ENCODE data around the gene GTF2A1. TPM values are rescaled to one million over a fixed set of nuclear protein-coding genes. Genes with fewer than 3 reads are reported as not detected.
"Not testable (repeated sequence)": the region's sequence is repeated elsewhere in the genome, so short reads cannot be mapped to it uniquely, and the experiment has no call there.

Gene GTF2A1
- total RNA-seq, 1 donor from 2014 or later: 41.0 TPM

DNA sequence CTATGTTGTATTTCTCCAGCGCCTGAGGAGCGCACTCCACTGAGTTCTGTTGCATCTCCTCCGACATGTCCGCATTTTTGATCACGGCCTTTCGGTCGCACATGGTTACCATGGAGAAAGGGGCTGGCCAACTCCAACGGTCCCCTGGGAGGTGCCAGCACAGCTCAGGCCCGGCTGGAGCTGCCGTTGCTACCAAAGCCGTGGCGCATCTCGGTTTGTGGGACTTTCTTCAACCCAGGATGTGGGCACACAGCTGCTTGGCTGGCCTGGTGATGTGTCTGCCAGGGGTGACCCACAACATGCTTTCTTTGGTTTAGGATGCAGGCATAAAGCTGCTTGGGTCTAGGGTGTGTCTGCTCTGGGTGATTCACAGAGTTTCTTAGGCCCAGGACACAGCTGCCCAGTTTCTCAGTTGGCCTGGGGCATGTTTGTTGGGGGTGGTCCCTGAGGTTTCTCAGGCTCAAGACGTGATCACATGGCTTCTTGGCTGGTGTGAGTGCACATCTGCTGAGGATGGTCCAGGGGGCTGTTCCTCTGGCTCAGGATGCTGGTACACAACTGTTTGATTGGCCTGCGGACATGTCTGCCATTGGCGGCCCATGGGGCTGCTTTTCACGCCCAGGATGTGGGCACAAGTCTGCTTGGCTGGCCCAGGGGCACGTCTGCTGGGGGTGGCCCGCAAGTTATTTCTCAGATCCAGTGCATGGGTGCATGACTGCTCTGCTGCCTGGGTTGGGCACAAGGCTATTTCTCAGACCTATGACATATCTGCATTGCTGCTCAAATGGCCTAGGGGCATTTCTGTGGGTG is 25.9 kb upstream of the GTF2A1 start:
- Mint-ChIP-seq H3K36me3 (ENCODE audit: low read depth) (no peaks in the 10 kb centered on the region), H3K4me1 (ENCODE audit: low read depth) (no peaks in the 10 kb centered on the region), H3K27ac (no peak overlapping the region), H3K27me3 (ENCODE audit: insufficient read depth) (peaks cover 6% of the 10 kb centered on the region), H3K4me3 (no peak overlapping the region), H3K9me3 (peaks cover 16% of the 10 kb centered on the region)
- DNase-seq (ENCODE audit: low spot score): no peak
- intact Hi-C loops (cut with micrococcal nuclease): no loop called here

DNA sequence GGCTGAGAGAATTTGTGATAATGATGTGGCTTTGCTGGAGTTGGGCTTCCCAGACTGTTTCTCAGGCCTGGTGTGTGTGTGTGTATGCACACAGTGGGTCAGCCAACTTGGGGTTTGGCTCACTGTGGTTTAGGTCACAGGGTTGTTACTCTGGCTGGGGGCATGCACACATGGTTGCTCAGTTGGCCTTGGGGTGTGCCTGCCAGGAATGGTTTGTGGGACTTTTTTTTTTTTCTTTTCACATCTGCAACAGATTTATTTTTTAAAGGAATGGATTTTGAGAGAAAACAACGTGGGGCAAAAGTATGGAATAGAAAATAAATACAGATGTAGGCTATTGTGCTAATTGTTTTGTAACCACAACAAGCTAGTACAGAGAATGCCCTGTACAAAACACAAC is 25.0 kb upstream of the GTF2A1 start:
- H3K4me1 Mint-ChIP-seq (ENCODE audit: low read depth): no peaks in the 10 kb centered on the region
- H3K36me3 Mint-ChIP-seq (ENCODE audit: low read depth): no peaks in the 10 kb centered on the region
- DNase-seq (ENCODE audit: low spot score): no peak
- no peak overlapping the region for H3K27ac Mint-ChIP-seq
- H3K4me3 Mint-ChIP-seq: no peak overlapping the region
- peaks cover 10% of the 10 kb centered on the region for H3K27me3 Mint-ChIP-seq (ENCODE audit: insufficient read depth)
- intact Hi-C loops (cut with micrococcal nuclease): no loop called here
- H3K9me3 Mint-ChIP-seq: peaks cover 16% of the 10 kb centered on the region

- Mint-ChIP-seq H3K9me3 (peaks cover 16% of the 10 kb centered on the region), H3K27me3 (ENCODE audit: insufficient read depth) (peaks cover 13% of the 10 kb centered on the region)
- H3K36me3 Mint-ChIP-seq (ENCODE audit: low read depth); H3K27ac Mint-ChIP-seq; H3K4me1 Mint-ChIP-seq (ENCODE audit: low read depth); DNase-seq (ENCODE audit: low spot score); H3K4me3 Mint-ChIP-seq; intact Hi-C loops (cut with micrococcal nuclease): not testable (repeated sequence)
These were observed 23.7 kb upstream of the GTF2A1 start for GRCh38 chr14:81244431-81244830.

- DNase-seq (ENCODE audit: low spot score): no peak
- H3K36me3 Mint-ChIP-seq (ENCODE audit: low read depth): no peaks in the 10 kb centered on the region
- intact Hi-C loops (cut with micrococcal nuclease): no loop called here
- peaks cover 13% of the 10 kb centered on the region for H3K27me3 Mint-ChIP-seq (ENCODE audit: insufficient read depth)
- H3K9me3 Mint-ChIP-seq: peaks cover 16% of the 10 kb centered on the region
- H3K27ac Mint-ChIP-seq: no peak overlapping the region
- no peak overlapping the region for H3K4me3 Mint-ChIP-seq
- H3K4me1 Mint-ChIP-seq (ENCODE audit: low read depth): no peaks in the 10 kb centered on the region
These were observed 22.7 kb upstream of the GTF2A1 start for GRCh38 chr14:81243499-81243898.

DNA sequence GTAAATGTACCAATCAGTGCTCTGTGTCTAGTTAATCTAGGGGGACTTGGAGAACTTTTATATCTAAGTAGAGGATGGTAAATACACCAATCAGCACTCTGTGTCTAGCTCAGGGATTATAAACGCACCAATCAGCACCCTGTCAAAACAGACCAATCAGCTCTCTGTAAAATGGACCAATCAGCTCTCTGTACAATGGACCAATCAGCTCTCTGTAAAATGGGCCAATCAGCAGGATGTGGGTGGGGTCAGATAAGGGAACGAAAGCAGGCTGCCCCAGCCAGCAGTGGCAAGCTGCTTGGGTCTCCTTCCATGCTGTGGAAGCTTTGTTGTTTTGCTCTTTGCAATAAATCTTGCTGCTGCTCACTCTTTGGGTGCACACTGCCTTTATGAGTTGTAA is 16.1 kb upstream of the GTF2A1 start:
- H3K4me1 Mint-ChIP-seq (ENCODE audit: low read depth); H3K36me3 Mint-ChIP-seq (ENCODE audit: low read depth); H3K27me3 Mint-ChIP-seq (ENCODE audit: insufficient read depth); H3K27ac Mint-ChIP-seq; intact Hi-C loops (cut with micrococcal nuclease); H3K4me3 Mint-ChIP-seq; H3K9me3 Mint-ChIP-seq; DNase-seq (ENCODE audit: low spot score): not testable (repeated sequence)

DNA sequence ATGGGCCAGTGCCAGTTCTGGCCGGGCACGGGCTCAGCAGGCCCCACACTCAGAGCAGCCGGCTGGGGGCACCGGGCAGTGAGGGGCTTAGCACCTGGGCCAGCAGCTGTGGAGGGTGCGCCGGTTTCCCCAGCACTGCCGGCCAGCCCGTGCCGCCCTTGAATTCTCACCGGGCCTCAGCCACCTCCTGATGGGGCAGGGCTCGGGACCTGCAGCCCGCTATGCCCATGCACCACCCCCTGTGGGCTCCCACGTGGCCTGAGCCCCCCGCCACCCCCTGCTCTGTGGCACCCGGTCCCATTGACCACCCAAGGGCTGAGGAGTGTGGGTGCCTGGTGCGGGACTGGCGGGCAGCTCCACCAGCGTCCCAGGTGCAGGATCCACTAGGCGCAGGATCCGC is 15.4 kb upstream of the GTF2A1 start:
- no peak for DNase-seq (ENCODE audit: low spot score)
- intact Hi-C loops (cut with micrococcal nuclease): no loop called here
- H3K36me3 Mint-ChIP-seq (ENCODE audit: low read depth): no peaks in the 10 kb centered on the region
- no peaks in the 10 kb centered on the region for H3K9me3 Mint-ChIP-seq
- H3K4me1 Mint-ChIP-seq (ENCODE audit: low read depth): no peaks in the 10 kb centered on the region
- H3K4me3 Mint-ChIP-seq: no peak overlapping the region
- H3K27me3 Mint-ChIP-seq (ENCODE audit: insufficient read depth): peaks cover 5% of the 10 kb centered on the region
- no peak overlapping the region for H3K27ac Mint-ChIP-seq

DNA sequence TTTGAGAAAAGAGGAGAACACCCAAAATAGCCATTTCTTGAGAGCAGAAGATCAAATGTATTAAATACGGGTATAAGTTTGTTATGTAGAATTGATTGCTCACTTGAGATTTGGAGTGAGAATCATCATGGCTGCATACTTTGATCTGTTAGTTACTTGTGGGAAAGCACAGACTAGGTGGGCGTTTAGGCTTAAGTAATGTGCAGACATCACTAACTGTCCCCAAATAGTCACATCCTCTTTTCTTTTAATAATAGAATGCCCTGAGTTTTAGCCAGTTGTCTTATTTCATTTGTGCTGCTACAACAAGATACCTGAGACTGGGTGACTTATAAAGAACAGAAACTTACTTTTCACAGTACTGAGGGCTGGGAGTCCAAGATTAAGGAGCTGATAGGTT is 14.3 kb upstream of the GTF2A1 start:
- intact Hi-C loops (cut with micrococcal nuclease): no loop called here
- Mint-ChIP-seq H3K27me3 (ENCODE audit: insufficient read depth) (no peaks in the 10 kb centered on the region), H3K4me3 (no peak overlapping the region), H3K4me1 (ENCODE audit: low read depth) (no peaks in the 10 kb centered on the region), H3K36me3 (ENCODE audit: low read depth) (no peaks in the 10 kb centered on the region), H3K27ac (no peak overlapping the region), H3K9me3 (no peaks in the 10 kb centered on the region)
- DNase-seq (ENCODE audit: low spot score): no peak

DNA sequence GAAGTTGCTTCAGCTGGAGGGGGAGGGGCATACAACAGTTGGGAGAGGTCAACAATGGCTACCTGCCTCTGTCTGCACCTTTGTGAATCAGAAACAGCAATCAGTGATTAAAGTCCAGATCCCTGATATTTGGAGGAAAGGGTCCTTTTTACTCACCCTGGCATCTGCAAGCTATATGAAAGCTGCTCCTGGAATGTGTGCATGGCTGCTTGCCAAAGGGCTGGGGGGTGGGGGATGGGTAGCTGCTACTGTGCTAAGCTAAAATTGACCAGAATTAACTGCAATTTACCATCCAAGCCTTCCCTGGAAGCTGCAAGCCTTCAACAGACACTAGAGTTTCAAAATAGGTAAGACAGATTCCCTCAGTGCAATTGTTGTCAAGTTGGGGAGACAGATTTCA is 13.5 kb upstream of the GTF2A1 start:
- intact Hi-C loops (cut with micrococcal nuclease): no loop called here
- no peak overlapping the region for H3K27ac Mint-ChIP-seq
- no peaks in the 10 kb centered on the region for H3K27me3 Mint-ChIP-seq (ENCODE audit: insufficient read depth)
- no peaks in the 10 kb centered on the region for H3K36me3 Mint-ChIP-seq (ENCODE audit: low read depth)
- H3K9me3 Mint-ChIP-seq: no peaks in the 10 kb centered on the region
- no peak overlapping the region for H3K4me3 Mint-ChIP-seq
- DNase-seq (ENCODE audit: low spot score): no peak
- no peaks in the 10 kb centered on the region for H3K4me1 Mint-ChIP-seq (ENCODE audit: low read depth)

DNA sequence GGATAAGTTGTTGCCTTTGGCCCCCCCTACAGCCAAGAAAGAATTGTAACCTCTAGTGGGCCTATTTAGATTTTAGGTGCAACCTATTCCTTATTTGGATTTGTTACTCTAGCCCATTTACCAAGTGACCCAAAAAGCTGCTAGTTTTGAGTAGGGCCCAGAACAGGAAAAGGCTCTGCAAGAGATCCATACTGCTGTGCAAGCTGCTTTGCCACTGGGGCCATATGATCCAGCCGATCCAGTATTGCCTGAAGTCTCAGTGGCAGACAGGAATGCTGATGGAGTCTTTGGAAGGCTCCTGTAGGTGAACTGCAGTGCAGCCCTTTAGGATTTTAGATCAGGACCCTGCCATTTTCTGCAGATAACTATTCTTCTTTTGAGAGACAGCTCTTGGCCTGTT is 12.9 kb upstream of the GTF2A1 start:
- peaks cover under 1% of the 10 kb centered on the region for H3K27me3 Mint-ChIP-seq (ENCODE audit: insufficient read depth)
- H3K4me3 Mint-ChIP-seq: no peak overlapping the region
- H3K9me3 Mint-ChIP-seq: no peaks in the 10 kb centered on the region
- intact Hi-C loops (cut with micrococcal nuclease): no loop called here
- H3K36me3 Mint-ChIP-seq (ENCODE audit: low read depth): no peaks in the 10 kb centered on the region
- no peak for DNase-seq (ENCODE audit: low spot score)
- no peak overlapping the region for H3K27ac Mint-ChIP-seq
- H3K4me1 Mint-ChIP-seq (ENCODE audit: low read depth): no peaks in the 10 kb centered on the region

DNA sequence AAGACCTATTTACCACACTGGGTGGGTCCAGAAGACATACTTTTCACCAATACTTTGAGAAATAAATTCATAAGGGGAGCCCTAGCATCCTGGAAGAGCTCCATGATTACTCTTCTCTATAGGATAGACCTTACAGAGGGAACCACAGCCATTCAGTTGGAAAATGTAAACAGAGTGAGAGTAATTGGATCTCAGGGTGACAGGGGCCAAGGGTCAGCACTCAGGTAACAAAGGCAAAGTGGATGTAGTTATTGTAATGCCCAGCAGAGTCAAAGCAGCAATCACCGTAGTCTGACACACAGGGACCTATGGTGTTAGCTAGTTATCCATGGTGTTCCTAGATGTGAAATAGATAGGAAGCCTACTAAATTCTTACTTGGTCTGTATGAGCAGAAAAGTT is 10.8 kb upstream of the GTF2A1 start:
- no peak overlapping the region for H3K27ac Mint-ChIP-seq
- intact Hi-C loops (cut with micrococcal nuclease): no loop called here
- H3K4me3 Mint-ChIP-seq: no peak overlapping the region
- no peaks in the 10 kb centered on the region for H3K4me1 Mint-ChIP-seq (ENCODE audit: low read depth)
- no peaks in the 10 kb centered on the region for H3K9me3 Mint-ChIP-seq
- DNase-seq (ENCODE audit: low spot score): no peak
- no peaks in the 10 kb centered on the region for H3K36me3 Mint-ChIP-seq (ENCODE audit: low read depth)
- H3K27me3 Mint-ChIP-seq (ENCODE audit: insufficient read depth): peaks cover 2% of the 10 kb centered on the region

DNA sequence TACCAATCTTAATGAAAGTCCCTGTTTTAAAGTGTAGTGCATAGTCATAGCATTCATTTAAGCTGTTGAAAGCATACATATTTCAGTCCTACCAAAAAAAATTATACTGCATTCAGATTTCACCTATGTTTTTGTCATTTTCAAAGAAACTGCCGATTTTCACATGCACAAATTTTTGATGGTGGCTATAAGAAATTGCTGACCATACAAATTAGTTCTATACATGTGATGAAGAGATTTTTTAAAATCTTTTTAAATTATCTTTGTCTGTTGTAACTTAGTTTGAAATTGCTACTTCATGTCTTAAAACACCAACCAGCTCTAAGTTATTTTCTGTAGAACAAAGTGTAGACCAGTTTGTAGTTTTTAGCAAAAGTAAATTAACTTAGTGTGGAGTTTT is 3.5 kb upstream of the GTF2A1 start:
- Mint-ChIP-seq H3K36me3 (ENCODE audit: low read depth) (peaks cover 5% of the 10 kb centered on the region), H3K9me3 (no peaks in the 10 kb centered on the region), H3K4me3 (no peak overlapping the region), H3K27me3 (ENCODE audit: insufficient read depth) (peaks cover 2% of the 10 kb centered on the region), H3K27ac (no peak overlapping the region), H3K4me1 (ENCODE audit: low read depth) (peaks cover 20% of the 10 kb centered on the region)
- no peak for DNase-seq (ENCODE audit: low spot score)
- intact Hi-C loops (cut with micrococcal nuclease): no loop called here

- H3K36me3 Mint-ChIP-seq (ENCODE audit: low read depth); H3K27me3 Mint-ChIP-seq (ENCODE audit: insufficient read depth); H3K9me3 Mint-ChIP-seq; H3K27ac Mint-ChIP-seq; DNase-seq (ENCODE audit: low spot score); H3K4me3 Mint-ChIP-seq; intact Hi-C loops (cut with micrococcal nuclease): not testable (repeated sequence)
- peaks cover 24% of the 10 kb centered on the region for H3K4me1 Mint-ChIP-seq (ENCODE audit: low read depth)
These were observed 3.0 kb upstream of the GTF2A1 start for GRCh38 chr14:81223788-81224187.

GRCh38 chr14:81222691-81223090 is 1.9 kb upstream of the GTF2A1 start:
- no peaks in the 10 kb centered on the region for H3K27me3 Mint-ChIP-seq (ENCODE audit: insufficient read depth)
- peaks cover 7% of the 10 kb centered on the region for H3K36me3 Mint-ChIP-seq (ENCODE audit: low read depth)
- H3K27ac Mint-ChIP-seq: no peak overlapping the region
- DNase-seq (ENCODE audit: low spot score): no peak
- peaks cover 32% of the 10 kb centered on the region for H3K4me1 Mint-ChIP-seq (ENCODE audit: low read depth)
- H3K4me3 Mint-ChIP-seq: no peak overlapping the region
- intact Hi-C loops (cut with micrococcal nuclease): no loop called here
- no peaks in the 10 kb centered on the region for H3K9me3 Mint-ChIP-seq

- H3K4me1 Mint-ChIP-seq (ENCODE audit: low read depth): peaks cover 36% of the 10 kb centered on the region
- H3K27ac Mint-ChIP-seq: peak overlapping the region; percentile 97
- peaks cover 7% of the 10 kb centered on the region for H3K36me3 Mint-ChIP-seq (ENCODE audit: low read depth)
- no peaks in the 10 kb centered on the region for H3K9me3 Mint-ChIP-seq
- no peak for DNase-seq (ENCODE audit: low spot score)
- peak overlapping the region; percentile 95 for H3K4me3 Mint-ChIP-seq
- intact Hi-C loops (cut with micrococcal nuclease): no loop called here
- no peaks in the 10 kb centered on the region for H3K27me3 Mint-ChIP-seq (ENCODE audit: insufficient read depth)
These were observed 1.4 kb upstream of the GTF2A1 start for GRCh38 chr14:81222126-81222525.

Measured in activated T-helper 1 cell treated with anti-CD3 and anti-CD28 coated beads, Interleukin-12 subunit alpha, Interleukin-12 subunit beta, Interleukin-2, Interleukin-4 antibody, amounts not matched to agents 30 ng/mL and 10 ng/mL and 1 ng/mL, durations not matched to agents 14 hours and 24 hours and 36 hours (primary cell).